Liver (tissue), 9 donors: ENCODE measurements around the gene LCN10. TPM values are rescaled to one million over a fixed set of nuclear protein-coding genes. Genes with fewer than 3 reads are reported as not detected.

ENCODE experiments used
- DNase-seq: peaks from one replicate; pipeline ENCODE4 v3.0.0-alpha.2; 2017; ENCODE audit warnings: low spot score
- H3K27ac ChIP-seq, 2 donors: one replicate each; pipeline ENCODE4 v1.7.0; 2013; ENCODE audit warnings: inconsistent platforms in 2 of 2, low read length in 2 of 2, control low read depth in 1 of 2, low read depth in 1 of 2, mild to moderate bottlenecking in 1 of 2
- H3K27me3 ChIP-seq, 4 donors: one replicate each; pipeline versions ENCODE4 v1.6.1 to v1.7.0; 2013; ENCODE audit warnings: low read length in 3 of 4, inconsistent platforms in 1 of 4, mild to moderate bottlenecking in 1 of 4, moderate library complexity in 1 of 4; ENCODE audit not compliant: control insufficient read depth in 4 of 4, insufficient read depth in 4 of 4
- H3K36me3 ChIP-seq, 4 donors: one replicate each; pipeline versions ENCODE4 v1.6.1 to v1.7.0; 2013; ENCODE audit warnings: low read length in 3 of 4, mild to moderate bottlenecking in 3 of 4, low read depth in 1 of 4, moderate library complexity in 1 of 4; ENCODE audit not compliant: control insufficient read depth in 4 of 4, insufficient read depth in 3 of 4
- H3K4me1 ChIP-seq, 4 donors: one replicate each; pipeline versions ENCODE4 v1.6.1 to v1.7.0; 2013; ENCODE audit warnings: low read length in 3 of 4, mild to moderate bottlenecking in 3 of 4, moderate library complexity in 1 of 4; ENCODE audit not compliant: control insufficient read depth in 4 of 4, insufficient read depth in 4 of 4
- H3K4me3 ChIP-seq, 3 donors: one replicate each; pipeline versions ENCODE4 v1.6.1 to v1.7.0; 2013; ENCODE audit warnings: low read length in 3 of 3, control low read depth in 1 of 3, low read depth in 1 of 3, mild to moderate bottlenecking in 1 of 3
- H3K9ac ChIP-seq, 2 donors: one replicate each; pipeline ENCODE4 v1.7.0; 2013; ENCODE audit warnings: low read length in 2 of 2, mild to moderate bottlenecking in 2 of 2, moderate library complexity in 2 of 2, control low read depth in 1 of 2, low read depth in 1 of 2
- H3K9me3 ChIP-seq, 4 donors: one replicate each; pipeline versions ENCODE4 v1.6.1 to v1.7.0; 2013; ENCODE audit warnings: low read length in 3 of 4; ENCODE audit not compliant: control insufficient read depth in 4 of 4
- EGR1 ChIP-seq, 2 donors: IDR thresholded peaks; 2 replicates each; pipeline ENCODE4 v1.6.1; 2016 to 2018; ENCODE audit warnings: antibody characterized with exemption in 2 of 2, low read depth in 2 of 2
- FOXA1 ChIP-seq: IDR thresholded peaks from 2 replicates; pipeline ENCODE4 v1.6.1; 2016; ENCODE audit warnings: antibody characterized with exemption
- FOXA2 ChIP-seq: IDR thresholded peaks from 2 replicates; pipeline ENCODE4 v1.6.1; 2016; ENCODE audit warnings: antibody characterized with exemption
- GABPA ChIP-seq, 2 donors: IDR thresholded peaks in 1 of 2; conservative IDR thresholded peaks in 1 of 2; 2 replicates each; pipeline ENCODE4 v1.6.1; 2016; ENCODE audit warnings: antibody characterized with exemption in 2 of 2, mild to moderate bottlenecking in 1 of 2, moderate library complexity in 1 of 2
- HNF4A ChIP-seq, 2 donors: conservative IDR thresholded peaks; 2 replicates each; pipeline ENCODE4 v1.6.1; 2016; ENCODE audit warnings: antibody characterized with exemption in 2 of 2, mild to moderate bottlenecking in 2 of 2
- HNF4G ChIP-seq: IDR thresholded peaks from 2 replicates; pipeline ENCODE4 v1.6.1; 2016; ENCODE audit warnings: antibody characterized with exemption
- JUND ChIP-seq, 2 donors: IDR thresholded peaks; 2 replicates each; pipeline ENCODE4 v1.6.1; 2016; ENCODE audit warnings: antibody characterized with exemption in 2 of 2
- NR2F2 ChIP-seq: IDR thresholded peaks from 2 replicates; pipeline ENCODE4 v1.6.1; 2016; ENCODE audit warnings: antibody characterized with exemption
- RAD21 ChIP-seq, 2 donors: IDR thresholded peaks; 2 replicates each; pipeline ENCODE4 v1.6.1; 2016; ENCODE audit warnings: antibody characterized with exemption in 2 of 2, mild to moderate bottlenecking in 2 of 2
- RXRA ChIP-seq, 2 donors: IDR thresholded peaks; 2 replicates each; pipeline ENCODE4 v1.6.1; 2017 to 2018; ENCODE audit warnings: antibody characterized with exemption in 2 of 2, mild to moderate bottlenecking in 1 of 2
- SP1 ChIP-seq: IDR thresholded peaks from 2 replicates; pipeline ENCODE4 v1.6.1; 2018; ENCODE audit warnings: antibody characterized with exemption, mild to moderate bottlenecking
- TAF1 ChIP-seq: conservative IDR thresholded peaks from 2 replicates; pipeline ENCODE4 v1.6.1; 2016; ENCODE audit warnings: antibody characterized with exemption, mild to moderate bottlenecking
- YY1 ChIP-seq: IDR thresholded peaks from 2 replicates; pipeline ENCODE4 v1.6.1; 2016; ENCODE audit warnings: antibody characterized with exemption, mild to moderate bottlenecking
- WGBS: extraction: QIAGEN DNeasy Blood & Tissue Kit; methylation state at CpG from one replicate; pipeline ENCODE4 v1.1.7; 2013; 5-methylcytosine and 5-hydroxymethylcytosine counted together
- polyA plus RNA-seq, 2 donors: library from polyadenylated mRNA; stranded (reverse) in 1 of 2; unstranded in 1 of 2; fragments of 200-250 nt in 1 of 2; fragments of >200 nt in 1 of 2; fragmentation: Nextera tagmentation in 1 of 2; extraction: Ambion mirVana in 1 of 2; gene quantifications; one replicate each; pipeline versions ENCODE4 v1.2.1 to v1.2.3, GENCODE V29; 2013 to 2015
- total RNA-seq, 2 donors: library from RNA; depleted of rRNA; stranded (reverse); fragments of >200 nt; gene quantifications; one replicate each; pipeline ENCODE4 v1.2.3, GENCODE V29; 2014
- TF ChIP-seq, protein P1 (sequence below): IDR thresholded peaks from 2 replicates; pipeline ENCODE4 v1.6.1; 2016; ENCODE audit warnings: antibody characterized with exemption
- TF ChIP-seq, protein P2 (sequence below): IDR thresholded peaks from 2 replicates; pipeline ENCODE4 v1.6.1; 2016; ENCODE audit warnings: antibody characterized with exemption
- TF ChIP-seq, protein P3 (sequence below): fragments of 150-350 bp; IDR thresholded peaks from 2 replicates; pipeline ENCODE4 v1.5.1; 2017; ENCODE audit warnings: improper control_type of control experiment, low read depth, low read length; ENCODE audit not compliant: missing input control
- TF ChIP-seq, protein P4 (sequence below): IDR thresholded peaks from 2 replicates; pipeline ENCODE4 v1.6.1; 2016; ENCODE audit warnings: antibody characterized with exemption, mild to moderate bottlenecking
- TF ChIP-seq, protein P5 (sequence below): IDR thresholded peaks from 2 replicates; pipeline ENCODE4 v1.6.1; 2016; ENCODE audit warnings: antibody characterized with exemption
- donor health status: healthy.
- donor health status: healthy.
- donor health status: healthy.
- donor health status: healthy.
- donor health status: healthy.

Gene LCN10
- total and polyA plus RNA-seq, 4 donors: 0.08 to 0.14 (median 0.11) TPM

DNA sequence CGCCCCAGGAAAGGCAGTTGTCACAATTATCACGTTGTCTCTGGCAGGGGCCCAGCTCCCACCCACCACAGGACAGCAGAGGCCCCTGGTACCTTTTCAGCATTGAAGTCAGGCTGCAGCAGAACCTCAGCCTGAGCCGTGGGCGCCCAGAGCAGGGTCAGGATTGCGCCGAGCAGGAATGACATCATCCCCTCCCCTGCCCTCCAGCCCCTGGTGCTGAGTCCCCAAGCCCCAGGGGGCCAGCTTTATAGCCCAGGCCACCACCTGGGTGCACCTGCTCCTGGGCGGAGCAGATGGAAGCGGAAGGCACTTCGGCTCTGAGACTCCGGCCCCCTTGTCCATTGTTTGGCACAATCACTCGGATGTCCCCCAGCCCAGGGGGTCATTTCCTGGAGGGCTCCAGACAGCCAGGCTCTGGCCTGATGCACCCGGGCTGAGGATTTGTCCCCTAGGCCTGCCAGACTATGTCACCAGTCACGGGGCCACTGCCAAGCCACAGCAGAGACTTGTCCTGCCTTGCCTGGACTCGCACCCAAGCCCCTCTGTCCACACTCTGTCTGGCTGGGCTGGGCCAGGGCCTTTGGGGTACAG, 21.7 kb upstream of the LCN10 start, which contains the start of gene LCN15:
Gene LCN15, minus strand, starts transcription at position 218 of the 591 bp plus-strand sequence. Its CDS starts 30 bp downstream, at position 188.
- Histone ChIP-seq H3K9me3 (no peaks in the 10 kb centered on the region), H3K9ac (no peak within 1 kb of the TSS), H3K4me1 (no peaks in the 10 kb centered on the region), H3K36me3 (no peaks in the 10 kb centered on the region), H3K4me3 (no peak within 1 kb of the TSS), H3K27me3 (no peaks in the 10 kb centered on the region), H3K27ac (no peak within 1 kb of the TSS)
- no peak for DNase-seq
- TF ChIP-seq HNF4G (no peak), FOXA1 (no peak), EGR1 (IDR thresholded peaks at IDR 0.05; ENCODE audit: low read depth in 2 of 2) (no peak), RXRA (IDR thresholded peaks at IDR 0.05) (no peak), RAD21 (IDR thresholded peaks at IDR 0.05) (no peak), JUND (IDR thresholded peaks at IDR 0.05) (no peak), SP1 (no peak), GABPA (IDR thresholded peaks at IDR 0.05 in 1 of 2, conservative IDR thresholded peaks at IDR 0.05 in 1 of 2) (no peak), NR2F2 (no peak), YY1 (no peak), HNF4A (conservative IDR thresholded peaks at IDR 0.05) (no peak), TAF1 (no peak), FOXA2 (no peak)
- TF ChIP-seq, protein P1, sequence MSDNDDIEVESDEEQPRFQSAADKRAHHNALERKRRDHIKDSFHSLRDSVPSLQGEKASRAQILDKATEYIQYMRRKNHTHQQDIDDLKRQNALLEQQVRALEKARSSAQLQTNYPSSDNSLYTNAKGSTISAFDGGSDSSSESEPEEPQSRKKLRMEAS: no peak
- TF ChIP-seq, protein P2, sequence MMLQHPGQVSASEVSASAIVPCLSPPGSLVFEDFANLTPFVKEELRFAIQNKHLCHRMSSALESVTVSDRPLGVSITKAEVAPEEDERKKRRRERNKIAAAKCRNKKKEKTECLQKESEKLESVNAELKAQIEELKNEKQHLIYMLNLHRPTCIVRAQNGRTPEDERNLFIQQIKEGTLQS: no peak
- TF ChIP-seq, protein P3, sequence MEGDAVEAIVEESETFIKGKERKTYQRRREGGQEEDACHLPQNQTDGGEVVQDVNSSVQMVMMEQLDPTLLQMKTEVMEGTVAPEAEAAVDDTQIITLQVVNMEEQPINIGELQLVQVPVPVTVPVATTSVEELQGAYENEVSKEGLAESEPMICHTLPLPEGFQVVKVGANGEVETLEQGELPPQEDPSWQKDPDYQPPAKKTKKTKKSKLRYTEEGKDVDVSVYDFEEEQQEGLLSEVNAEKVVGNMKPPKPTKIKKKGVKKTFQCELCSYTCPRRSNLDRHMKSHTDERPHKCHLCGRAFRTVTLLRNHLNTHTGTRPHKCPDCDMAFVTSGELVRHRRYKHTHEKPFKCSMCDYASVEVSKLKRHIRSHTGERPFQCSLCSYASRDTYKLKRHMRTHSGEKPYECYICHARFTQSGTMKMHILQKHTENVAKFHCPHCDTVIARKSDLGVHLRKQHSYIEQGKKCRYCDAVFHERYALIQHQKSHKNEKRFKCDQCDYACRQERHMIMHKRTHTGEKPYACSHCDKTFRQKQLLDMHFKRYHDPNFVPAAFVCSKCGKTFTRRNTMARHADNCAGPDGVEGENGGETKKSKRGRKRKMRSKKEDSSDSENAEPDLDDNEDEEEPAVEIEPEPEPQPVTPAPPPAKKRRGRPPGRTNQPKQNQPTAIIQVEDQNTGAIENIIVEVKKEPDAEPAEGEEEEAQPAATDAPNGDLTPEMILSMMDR: no peak
- TF ChIP-seq, protein P4, sequence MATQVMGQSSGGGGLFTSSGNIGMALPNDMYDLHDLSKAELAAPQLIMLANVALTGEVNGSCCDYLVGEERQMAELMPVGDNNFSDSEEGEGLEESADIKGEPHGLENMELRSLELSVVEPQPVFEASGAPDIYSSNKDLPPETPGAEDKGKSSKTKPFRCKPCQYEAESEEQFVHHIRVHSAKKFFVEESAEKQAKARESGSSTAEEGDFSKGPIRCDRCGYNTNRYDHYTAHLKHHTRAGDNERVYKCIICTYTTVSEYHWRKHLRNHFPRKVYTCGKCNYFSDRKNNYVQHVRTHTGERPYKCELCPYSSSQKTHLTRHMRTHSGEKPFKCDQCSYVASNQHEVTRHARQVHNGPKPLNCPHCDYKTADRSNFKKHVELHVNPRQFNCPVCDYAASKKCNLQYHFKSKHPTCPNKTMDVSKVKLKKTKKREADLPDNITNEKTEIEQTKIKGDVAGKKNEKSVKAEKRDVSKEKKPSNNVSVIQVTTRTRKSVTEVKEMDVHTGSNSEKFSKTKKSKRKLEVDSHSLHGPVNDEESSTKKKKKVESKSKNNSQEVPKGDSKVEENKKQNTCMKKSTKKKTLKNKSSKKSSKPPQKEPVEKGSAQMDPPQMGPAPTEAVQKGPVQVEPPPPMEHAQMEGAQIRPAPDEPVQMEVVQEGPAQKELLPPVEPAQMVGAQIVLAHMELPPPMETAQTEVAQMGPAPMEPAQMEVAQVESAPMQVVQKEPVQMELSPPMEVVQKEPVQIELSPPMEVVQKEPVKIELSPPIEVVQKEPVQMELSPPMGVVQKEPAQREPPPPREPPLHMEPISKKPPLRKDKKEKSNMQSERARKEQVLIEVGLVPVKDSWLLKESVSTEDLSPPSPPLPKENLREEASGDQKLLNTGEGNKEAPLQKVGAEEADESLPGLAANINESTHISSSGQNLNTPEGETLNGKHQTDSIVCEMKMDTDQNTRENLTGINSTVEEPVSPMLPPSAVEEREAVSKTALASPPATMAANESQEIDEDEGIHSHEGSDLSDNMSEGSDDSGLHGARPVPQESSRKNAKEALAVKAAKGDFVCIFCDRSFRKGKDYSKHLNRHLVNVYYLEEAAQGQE: no peak
- TF ChIP-seq, protein P5, sequence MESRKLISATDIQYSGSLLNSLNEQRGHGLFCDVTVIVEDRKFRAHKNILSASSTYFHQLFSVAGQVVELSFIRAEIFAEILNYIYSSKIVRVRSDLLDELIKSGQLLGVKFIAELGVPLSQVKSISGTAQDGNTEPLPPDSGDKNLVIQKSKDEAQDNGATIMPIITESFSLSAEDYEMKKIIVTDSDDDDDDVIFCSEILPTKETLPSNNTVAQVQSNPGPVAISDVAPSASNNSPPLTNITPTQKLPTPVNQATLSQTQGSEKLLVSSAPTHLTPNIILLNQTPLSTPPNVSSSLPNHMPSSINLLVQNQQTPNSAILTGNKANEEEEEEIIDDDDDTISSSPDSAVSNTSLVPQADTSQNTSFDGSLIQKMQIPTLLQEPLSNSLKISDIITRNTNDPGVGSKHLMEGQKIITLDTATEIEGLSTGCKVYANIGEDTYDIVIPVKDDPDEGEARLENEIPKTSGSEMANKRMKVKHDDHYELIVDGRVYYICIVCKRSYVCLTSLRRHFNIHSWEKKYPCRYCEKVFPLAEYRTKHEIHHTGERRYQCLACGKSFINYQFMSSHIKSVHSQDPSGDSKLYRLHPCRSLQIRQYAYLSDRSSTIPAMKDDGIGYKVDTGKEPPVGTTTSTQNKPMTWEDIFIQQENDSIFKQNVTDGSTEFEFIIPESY: no peak
- 77% methylated on average over 14 of the region's 14 CpGs for WGBS
